ENCODE data around the gene TSHZ2.

DNA sequence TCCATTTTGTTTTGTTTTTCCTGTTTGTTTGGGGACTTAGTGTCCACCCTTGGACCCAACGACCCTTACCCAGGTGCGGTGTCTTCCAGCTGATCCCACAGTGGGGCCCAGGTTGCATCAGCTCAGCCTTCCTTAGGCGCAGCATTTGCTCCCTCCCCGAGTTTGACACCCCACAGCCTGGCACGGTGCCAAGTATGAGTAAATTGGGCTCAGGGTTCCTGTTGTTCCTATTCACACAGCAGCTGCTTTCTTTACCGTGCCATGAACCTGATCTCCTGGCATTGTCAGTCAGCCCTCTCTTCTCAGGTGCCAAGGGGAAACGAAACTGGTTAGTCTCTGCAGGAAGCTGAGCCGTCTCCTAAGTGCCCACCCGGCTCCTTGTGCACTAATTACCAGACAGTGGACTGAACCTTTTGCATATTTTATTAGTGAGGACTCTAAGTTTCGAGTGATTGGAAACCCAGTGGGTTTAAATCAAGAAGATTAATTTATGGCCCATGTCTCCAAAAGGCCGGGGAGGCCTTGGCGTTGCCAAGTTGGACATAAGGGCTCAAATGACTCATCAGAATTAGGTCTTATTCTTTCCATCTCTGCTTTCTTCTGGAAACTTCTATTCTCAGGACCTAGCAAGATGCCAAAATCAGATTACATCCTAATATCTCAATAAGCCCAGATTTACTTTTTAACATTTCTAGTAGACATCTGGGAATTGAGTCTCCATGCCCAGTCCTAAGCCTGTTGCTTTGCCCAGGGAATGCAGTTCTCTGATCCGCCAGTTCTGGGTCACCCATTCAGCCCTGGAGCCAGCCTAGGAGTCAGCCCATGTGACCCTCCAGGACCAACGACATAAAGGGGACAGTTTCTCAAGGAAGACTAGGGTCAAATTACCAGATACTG, 68.8 kb downstream of the TSHZ2 start:
- TF ChIP-seq, protein P1, sequence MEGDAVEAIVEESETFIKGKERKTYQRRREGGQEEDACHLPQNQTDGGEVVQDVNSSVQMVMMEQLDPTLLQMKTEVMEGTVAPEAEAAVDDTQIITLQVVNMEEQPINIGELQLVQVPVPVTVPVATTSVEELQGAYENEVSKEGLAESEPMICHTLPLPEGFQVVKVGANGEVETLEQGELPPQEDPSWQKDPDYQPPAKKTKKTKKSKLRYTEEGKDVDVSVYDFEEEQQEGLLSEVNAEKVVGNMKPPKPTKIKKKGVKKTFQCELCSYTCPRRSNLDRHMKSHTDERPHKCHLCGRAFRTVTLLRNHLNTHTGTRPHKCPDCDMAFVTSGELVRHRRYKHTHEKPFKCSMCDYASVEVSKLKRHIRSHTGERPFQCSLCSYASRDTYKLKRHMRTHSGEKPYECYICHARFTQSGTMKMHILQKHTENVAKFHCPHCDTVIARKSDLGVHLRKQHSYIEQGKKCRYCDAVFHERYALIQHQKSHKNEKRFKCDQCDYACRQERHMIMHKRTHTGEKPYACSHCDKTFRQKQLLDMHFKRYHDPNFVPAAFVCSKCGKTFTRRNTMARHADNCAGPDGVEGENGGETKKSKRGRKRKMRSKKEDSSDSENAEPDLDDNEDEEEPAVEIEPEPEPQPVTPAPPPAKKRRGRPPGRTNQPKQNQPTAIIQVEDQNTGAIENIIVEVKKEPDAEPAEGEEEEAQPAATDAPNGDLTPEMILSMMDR (IDR thresholded peaks at IDR 0.05; ENCODE audit: low read length): no peak
- TF ChIP-seq EZH2 (IDR thresholded peaks at IDR 0.05; ENCODE audit: borderline replicate concordance, low read length): no peak

Measured in OCI-LY1 (cell line).